Middle frontal gyrus (tissue), 1 donor: ENCODE data around the gene MOB3B.
"Not testable (repeated sequence)": the region's sequence is repeated elsewhere in the genome, so short reads cannot be mapped to it uniquely, and the experiment has no call there.

Experiments used
- DNase-seq: peaks from one replicate; pipeline ENCODE4 v3.0.0-alpha.2; 2015; ENCODE audit warnings: low spot score; ENCODE audit errors: extremely low spot score

MOB3B gene

GRCh38 chr9:27476870-27477515 lies 52.6 kb downstream of the MOB3B start:
- DNase-seq, result no peak

DNA sequence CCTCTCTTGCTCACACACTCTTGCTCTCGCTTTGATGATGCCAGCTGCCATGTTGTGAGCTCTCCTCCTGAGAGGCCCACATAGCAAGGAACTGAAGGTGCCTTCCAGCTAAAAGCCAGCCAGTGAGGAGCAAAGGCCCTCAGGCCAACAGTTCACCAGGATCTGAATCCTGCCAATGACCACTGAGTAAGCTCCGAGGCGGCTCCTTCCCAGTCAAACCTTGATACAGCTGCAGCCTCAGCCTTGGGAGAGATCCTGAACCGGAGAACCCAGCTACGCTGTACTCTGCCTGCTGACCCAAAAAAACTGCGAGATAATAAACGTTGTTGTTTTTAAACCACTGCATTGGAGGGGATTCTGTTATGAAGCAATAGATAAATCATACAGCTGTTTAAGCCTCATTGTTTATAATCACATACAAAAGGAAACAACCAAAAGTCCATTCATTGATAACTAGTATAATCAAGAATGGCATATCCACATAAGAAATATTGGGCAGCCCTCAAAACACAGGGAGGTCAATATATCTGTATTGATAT lies 54.5 kb downstream of the MOB3B start:
- no peak for DNase-seq

- DNase-seq, result no peak
Observed at GRCh38 chr9:27474305-27474704, 55.3 kb downstream of the MOB3B start.

DNA sequence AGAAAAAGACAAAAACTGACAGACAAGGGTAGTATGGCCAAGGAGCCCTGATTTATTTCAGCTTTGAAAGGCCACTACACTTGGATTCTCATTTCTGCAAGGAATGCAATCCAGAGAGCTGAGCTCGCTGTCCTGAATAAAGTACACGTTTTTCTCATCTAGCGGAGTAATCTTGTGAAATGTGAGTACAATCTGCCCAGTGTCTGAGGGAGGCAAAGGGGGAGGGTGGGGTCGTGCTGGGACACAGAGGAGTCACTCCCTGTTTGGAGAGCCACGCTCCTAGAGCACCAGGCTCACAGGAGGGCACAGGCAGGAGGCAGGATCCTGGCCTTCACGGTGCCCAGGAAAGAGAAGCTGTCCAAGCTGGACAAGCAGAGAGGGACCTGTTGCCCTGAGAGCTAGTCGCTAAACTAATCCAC lies 56.5 kb downstream of the MOB3B start:
- DNase-seq, result no peak

DNA sequence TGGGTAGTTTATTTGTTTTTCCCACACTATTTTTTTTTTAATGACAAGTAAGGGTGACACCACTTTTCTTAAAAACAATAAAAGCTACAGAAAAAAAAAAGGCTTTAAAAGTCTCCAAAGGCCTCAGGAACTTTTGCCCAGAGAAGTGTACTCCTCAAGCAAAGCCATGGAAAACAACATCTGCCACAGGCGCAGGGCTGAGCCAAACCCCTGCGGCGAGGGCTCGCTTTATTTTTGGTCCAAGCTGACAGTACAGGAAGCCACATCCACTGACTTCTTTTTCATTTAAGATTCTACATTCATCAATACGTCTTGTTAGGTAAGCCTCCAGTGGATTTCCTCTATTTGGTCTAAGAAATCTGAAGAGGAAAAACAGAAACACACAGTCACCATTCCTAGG lies 57.4 kb downstream of the MOB3B start:
- no peak for DNase-seq

GRCh38 chr9:27471789-27472188 lies 57.8 kb downstream of the MOB3B start:
- no peak for DNase-seq

DNA sequence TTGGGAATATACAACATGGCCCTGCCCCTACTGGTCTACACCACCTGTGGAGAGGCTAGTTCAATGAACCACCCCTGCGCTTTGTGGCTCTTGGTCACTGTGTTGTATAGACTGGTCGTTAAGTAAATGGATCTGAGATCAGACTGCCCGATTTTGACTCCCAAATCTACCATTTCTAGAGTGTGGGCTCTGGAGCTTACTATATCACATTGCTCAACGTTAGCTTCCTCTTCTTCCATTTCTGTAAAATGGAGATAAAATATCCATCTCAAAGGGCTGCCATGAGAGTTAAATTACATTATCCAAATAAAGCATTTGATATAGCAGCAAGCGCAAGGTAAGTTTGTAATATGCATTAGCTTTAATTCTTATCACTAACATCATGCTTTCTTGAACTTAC lies 58.2 kb downstream of the MOB3B start:
- no peak for DNase-seq

DNA sequence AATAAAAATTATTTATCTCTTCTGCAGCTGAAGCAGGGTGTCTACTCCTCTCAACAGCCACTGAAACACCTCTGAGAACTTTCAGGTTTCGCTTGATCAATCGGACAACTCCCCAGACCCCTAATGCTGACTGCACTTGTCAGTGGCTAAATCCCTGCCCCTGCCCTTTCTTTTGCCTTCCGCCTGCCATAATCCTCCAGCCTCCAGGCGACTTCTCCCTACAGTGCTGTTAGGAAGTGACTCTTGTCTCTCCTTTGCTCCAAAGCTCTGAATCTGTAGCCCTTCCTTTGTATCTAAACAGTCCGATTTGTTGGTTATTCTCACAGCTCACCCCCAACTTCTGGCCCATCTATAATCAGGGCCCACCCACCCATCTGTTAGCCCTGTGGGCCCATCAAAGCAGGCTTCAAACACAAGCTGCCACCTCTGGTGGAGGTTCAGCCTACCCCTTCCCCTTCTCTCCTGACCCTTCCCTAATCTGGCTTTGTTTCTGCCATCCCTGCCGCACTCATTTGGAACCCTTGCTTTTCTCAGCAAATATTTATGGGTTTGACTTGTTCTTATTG lies 59.2 kb downstream of the MOB3B start:
- no peak for DNase-seq

GRCh38 chr9:27469550-27469949 lies 60.1 kb downstream of the MOB3B start:
- DNase-seq, result no peak

DNA sequence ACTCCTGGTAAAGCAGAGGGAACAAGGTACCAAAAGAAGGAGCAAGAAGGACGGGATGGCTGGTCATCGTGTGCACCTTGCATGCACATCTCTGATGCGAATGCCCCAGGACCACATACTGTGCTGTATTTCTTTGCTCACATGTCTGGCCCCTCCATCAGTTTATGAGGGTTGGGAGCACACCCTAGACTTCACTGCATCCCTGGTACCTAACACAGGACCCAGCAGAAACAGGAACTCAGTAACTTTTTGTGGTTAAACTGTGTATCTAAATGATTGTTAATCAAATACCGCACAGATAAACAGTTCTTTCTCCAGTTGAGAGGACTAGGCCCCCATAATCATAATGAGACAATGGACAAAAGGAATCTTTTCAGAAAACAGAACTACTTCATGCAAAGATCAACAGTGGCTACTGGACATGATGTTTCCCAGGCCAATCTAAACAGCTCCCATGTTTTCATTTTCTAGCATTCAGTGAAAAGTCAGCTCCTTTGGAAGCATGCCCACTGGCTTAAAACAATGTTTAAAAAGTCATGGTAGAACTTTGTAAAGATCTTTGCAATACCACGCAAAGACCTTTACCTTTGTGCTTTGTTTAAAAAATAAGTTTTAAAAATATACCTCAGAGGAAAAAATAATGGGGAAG lies 61.0 kb downstream of the MOB3B start:
- no peak for DNase-seq

DNA sequence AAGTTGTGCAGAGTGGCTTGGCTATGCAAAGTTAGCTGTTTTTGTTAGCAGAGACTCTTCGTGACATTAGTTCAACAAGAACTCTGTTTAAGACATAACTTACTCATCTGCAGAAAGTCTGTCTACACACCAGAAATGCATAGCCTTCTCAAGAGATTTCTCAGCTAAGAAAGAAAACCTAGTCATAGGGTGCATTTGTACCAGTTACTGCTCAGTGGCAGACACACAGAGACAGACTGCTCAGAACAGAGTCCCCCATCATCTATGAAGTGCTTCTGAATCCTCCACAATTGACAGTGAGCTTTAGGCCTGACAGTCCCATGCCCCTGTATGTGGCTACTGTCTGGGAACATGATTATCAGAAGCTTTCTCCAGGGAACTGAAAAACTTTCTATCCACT lies 61.6 kb downstream of the MOB3B start:
- no peak for DNase-seq

DNA sequence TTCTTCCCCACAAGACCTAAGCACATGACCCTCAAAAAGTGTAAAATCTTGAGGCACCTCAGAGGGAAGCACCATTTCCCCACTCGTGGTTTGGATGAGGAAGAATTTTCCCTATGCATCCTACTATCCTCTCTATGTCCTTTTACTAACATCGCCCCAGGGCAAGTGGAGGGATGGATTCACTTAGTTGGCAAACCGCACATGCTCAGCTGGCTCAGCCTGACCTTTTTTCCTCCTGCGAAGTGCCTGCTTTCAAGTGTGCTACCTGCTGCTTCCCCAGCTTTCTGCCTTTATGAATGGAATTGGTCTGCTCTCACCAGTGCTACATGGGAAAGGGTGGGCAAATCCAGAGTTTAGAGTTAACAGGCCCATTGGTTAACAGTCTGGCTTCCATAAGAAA lies 62.1 kb downstream of the MOB3B start:
- no peak for DNase-seq

DNA sequence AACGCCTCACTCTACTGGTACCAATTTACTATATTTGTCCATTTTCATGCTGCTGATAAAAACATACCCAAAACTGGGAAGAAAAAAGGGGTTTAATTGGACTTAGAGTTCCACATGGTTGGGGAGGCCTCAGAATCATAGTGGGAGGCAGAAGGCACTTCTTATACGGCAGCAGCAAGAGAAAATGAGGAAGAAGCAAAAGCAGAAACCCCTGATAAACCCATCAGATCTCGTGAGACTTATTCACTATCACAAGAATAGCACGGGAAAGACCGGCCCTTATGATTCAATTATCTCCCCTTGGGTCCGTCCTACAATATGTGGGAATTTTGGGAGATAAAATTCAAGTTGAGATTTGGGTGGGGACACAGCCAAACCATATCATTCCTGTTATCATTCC lies 63.1 kb downstream of the MOB3B start:
- DNase-seq, result not testable (repeated sequence)

DNA sequence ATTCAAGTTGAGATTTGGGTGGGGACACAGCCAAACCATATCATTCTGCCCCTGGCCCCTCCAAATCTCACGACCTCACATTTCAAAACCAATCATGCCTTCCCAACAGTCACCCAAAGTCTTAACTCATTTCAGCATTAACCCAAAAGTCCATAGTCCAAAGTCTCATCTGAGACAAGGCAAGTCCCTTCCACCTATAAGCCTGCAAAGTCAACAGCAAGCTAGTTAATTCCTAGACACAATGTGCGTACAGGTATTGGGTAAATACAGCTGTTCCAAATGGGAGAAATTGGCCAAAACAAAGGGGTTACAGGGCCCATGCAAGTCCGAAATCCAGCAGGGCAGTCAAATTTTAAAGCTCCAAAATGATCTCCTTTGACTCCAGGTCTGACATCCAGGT lies 64.7 kb downstream of the MOB3B start:
- DNase-seq, result not testable (repeated sequence)

- no peak for DNase-seq
Observed at GRCh38 chr9:27462846-27463245, 66.8 kb downstream of the MOB3B start.

DNA sequence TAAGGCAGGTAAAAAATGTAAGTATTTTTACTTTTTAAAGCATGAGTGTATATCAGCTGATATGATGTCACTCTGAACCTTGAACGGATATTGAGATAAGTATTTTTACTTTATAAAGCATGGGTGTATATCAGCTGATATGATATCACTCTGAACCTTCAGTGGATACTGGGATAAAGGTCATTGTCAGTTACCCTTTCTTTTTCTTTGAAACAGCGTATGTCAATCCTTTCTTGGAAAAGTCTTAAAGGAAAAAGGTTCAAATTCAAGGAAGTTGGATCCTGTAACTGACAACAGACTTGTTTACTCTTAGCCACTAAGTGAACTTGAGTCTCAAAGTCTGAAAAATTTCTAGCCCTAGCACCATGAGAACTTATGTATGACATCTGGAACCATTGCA lies 67.2 kb downstream of the MOB3B start:
- DNase-seq, result no peak

GRCh38 chr9:27460226-27461023 lies 69.2 kb downstream of the MOB3B start:
- DNase-seq, result no peak

GRCh38 chr9:27457445-27457844 lies 72.2 kb downstream of the MOB3B start:
- DNase-seq, result no peak

DNA sequence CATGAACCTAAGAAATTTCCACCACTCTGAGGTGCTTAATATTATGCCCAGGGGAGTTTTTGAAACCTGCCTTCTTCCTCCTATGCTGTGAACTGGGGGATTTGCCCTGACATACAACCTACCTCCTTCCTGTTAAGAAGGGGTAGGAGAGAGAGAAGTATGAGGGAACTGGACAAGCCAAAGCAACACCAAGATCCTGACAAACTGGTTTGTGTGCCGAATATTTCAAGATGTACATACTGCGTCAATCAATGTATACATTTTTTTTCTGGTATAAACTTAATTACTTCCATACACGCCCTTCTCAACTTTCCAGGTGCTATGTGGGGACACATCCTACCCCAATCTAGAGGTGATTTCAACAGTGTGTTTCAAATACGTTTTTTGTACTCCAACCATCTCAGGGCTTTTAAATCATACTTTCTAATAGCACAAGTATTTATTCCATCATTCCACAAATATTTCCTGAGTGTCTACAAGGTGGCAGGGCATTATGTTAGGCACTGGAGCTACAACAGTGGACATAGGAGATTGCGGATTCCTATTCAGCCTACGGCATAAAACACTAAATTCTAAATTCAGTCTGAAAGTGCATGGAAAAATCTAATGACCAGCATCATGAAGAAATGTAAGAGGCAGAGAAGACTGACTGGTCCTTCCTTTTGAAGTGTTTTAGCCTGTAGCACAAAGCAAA lies 75.6 kb downstream of the MOB3B start:
- no peak for DNase-seq

- no peak for DNase-seq
Observed at GRCh38 chr9:27451207-27451797, 78.3 kb downstream of the MOB3B start.

GRCh38 chr9:27450752-27451151 lies 78.9 kb downstream of the MOB3B start:
- DNase-seq, result no peak
